Measurements from ENCODE around the gene CKAP2.
"Not testable (repeated sequence)": the region's sequence is repeated elsewhere in the genome, so short reads cannot be mapped to it uniquely, and the experiment has no call there.

CKAP2 gene

GRCh38 chr13:52494241-52494640 is 39.0 kb downstream of the CKAP2 start:
- not testable (repeated sequence) for H3K36me3 ChIP-seq (ENCODE audit: control insufficient read depth, insufficient read depth, low read length); H3K27me3 ChIP-seq (ENCODE audit: control insufficient read depth, insufficient read depth, low read length); H3K9ac ChIP-seq (ENCODE audit: low read depth, low read length); H3K9me3 ChIP-seq (ENCODE audit: control insufficient read depth, insufficient read depth, low read length); H3K27ac ChIP-seq (ENCODE audit: low read depth, low read length); H3K4me1 ChIP-seq (ENCODE audit: control insufficient read depth, insufficient read depth, low read length); H3K4me3 ChIP-seq (ENCODE audit: low read depth, low read length)

- H3K4me3 ChIP-seq (ENCODE audit: low read depth, low read length); H3K4me1 ChIP-seq (ENCODE audit: control insufficient read depth, insufficient read depth, low read length); H3K36me3 ChIP-seq (ENCODE audit: control insufficient read depth, insufficient read depth, low read length); H3K9me3 ChIP-seq (ENCODE audit: control insufficient read depth, insufficient read depth, low read length); H3K9ac ChIP-seq (ENCODE audit: low read depth, low read length); H3K27ac ChIP-seq (ENCODE audit: low read depth, low read length); H3K27me3 ChIP-seq (ENCODE audit: control insufficient read depth, insufficient read depth, low read length): not testable (repeated sequence)
These were observed 42.7 kb downstream of the CKAP2 start for GRCh38 chr13:52497979-52498378.

- not testable (repeated sequence) for H3K27ac ChIP-seq (ENCODE audit: low read depth, low read length); H3K9ac ChIP-seq (ENCODE audit: low read depth, low read length); H3K9me3 ChIP-seq (ENCODE audit: control insufficient read depth, insufficient read depth, low read length); H3K4me3 ChIP-seq (ENCODE audit: low read depth, low read length); H3K36me3 ChIP-seq (ENCODE audit: control insufficient read depth, insufficient read depth, low read length); H3K27me3 ChIP-seq (ENCODE audit: control insufficient read depth, insufficient read depth, low read length); H3K4me1 ChIP-seq (ENCODE audit: control insufficient read depth, insufficient read depth, low read length)
These were observed 47.0 kb downstream of the CKAP2 start for GRCh38 chr13:52502277-52502676.

- not testable (repeated sequence) for H3K4me1 ChIP-seq (ENCODE audit: control insufficient read depth, insufficient read depth, low read length); H3K36me3 ChIP-seq (ENCODE audit: control insufficient read depth, insufficient read depth, low read length); H3K27ac ChIP-seq (ENCODE audit: low read depth, low read length); H3K9ac ChIP-seq (ENCODE audit: low read depth, low read length); H3K27me3 ChIP-seq (ENCODE audit: control insufficient read depth, insufficient read depth, low read length); H3K4me3 ChIP-seq (ENCODE audit: low read depth, low read length); H3K9me3 ChIP-seq (ENCODE audit: control insufficient read depth, insufficient read depth, low read length)
These were observed 50.6 kb downstream of the CKAP2 start for GRCh38 chr13:52505843-52506242.

GRCh38 chr13:52509532-52509931 is 54.3 kb downstream of the CKAP2 start:
- not testable (repeated sequence) for H3K4me1 ChIP-seq (ENCODE audit: control insufficient read depth, insufficient read depth, low read length); H3K9me3 ChIP-seq (ENCODE audit: control insufficient read depth, insufficient read depth, low read length); H3K27me3 ChIP-seq (ENCODE audit: control insufficient read depth, insufficient read depth, low read length); H3K9ac ChIP-seq (ENCODE audit: low read depth, low read length); H3K36me3 ChIP-seq (ENCODE audit: control insufficient read depth, insufficient read depth, low read length); H3K4me3 ChIP-seq (ENCODE audit: low read depth, low read length); H3K27ac ChIP-seq (ENCODE audit: low read depth, low read length)

GRCh38 chr13:52510221-52510797 is 55.0 kb downstream of the CKAP2 start:
- not testable (repeated sequence) for H3K9me3 ChIP-seq (ENCODE audit: control insufficient read depth, insufficient read depth, low read length); H3K36me3 ChIP-seq (ENCODE audit: control insufficient read depth, insufficient read depth, low read length); H3K9ac ChIP-seq (ENCODE audit: low read depth, low read length); H3K27me3 ChIP-seq (ENCODE audit: control insufficient read depth, insufficient read depth, low read length); H3K27ac ChIP-seq (ENCODE audit: low read depth, low read length); H3K4me3 ChIP-seq (ENCODE audit: low read depth, low read length); H3K4me1 ChIP-seq (ENCODE audit: control insufficient read depth, insufficient read depth, low read length)

- not testable (repeated sequence) for H3K36me3 ChIP-seq (ENCODE audit: control insufficient read depth, insufficient read depth, low read length); H3K9ac ChIP-seq (ENCODE audit: low read depth, low read length); H3K27ac ChIP-seq (ENCODE audit: low read depth, low read length); H3K4me3 ChIP-seq (ENCODE audit: low read depth, low read length); H3K9me3 ChIP-seq (ENCODE audit: control insufficient read depth, insufficient read depth, low read length); H3K27me3 ChIP-seq (ENCODE audit: control insufficient read depth, insufficient read depth, low read length); H3K4me1 ChIP-seq (ENCODE audit: control insufficient read depth, insufficient read depth, low read length)
These were observed 56.3 kb downstream of the CKAP2 start for GRCh38 chr13:52511598-52511997.

- not testable (repeated sequence) for H3K36me3 ChIP-seq (ENCODE audit: control insufficient read depth, insufficient read depth, low read length); H3K27ac ChIP-seq (ENCODE audit: low read depth, low read length); H3K4me3 ChIP-seq (ENCODE audit: low read depth, low read length); H3K4me1 ChIP-seq (ENCODE audit: control insufficient read depth, insufficient read depth, low read length); H3K27me3 ChIP-seq (ENCODE audit: control insufficient read depth, insufficient read depth, low read length); H3K9me3 ChIP-seq (ENCODE audit: control insufficient read depth, insufficient read depth, low read length); H3K9ac ChIP-seq (ENCODE audit: low read depth, low read length)
These were observed 58.8 kb downstream of the CKAP2 start for GRCh38 chr13:52513957-52514596.

GRCh38 chr13:52523323-52523722 is 68.0 kb downstream of the CKAP2 start:
- not testable (repeated sequence) for H3K4me3 ChIP-seq (ENCODE audit: low read depth, low read length); H3K4me1 ChIP-seq (ENCODE audit: control insufficient read depth, insufficient read depth, low read length); H3K9ac ChIP-seq (ENCODE audit: low read depth, low read length); H3K36me3 ChIP-seq (ENCODE audit: control insufficient read depth, insufficient read depth, low read length); H3K9me3 ChIP-seq (ENCODE audit: control insufficient read depth, insufficient read depth, low read length); H3K27ac ChIP-seq (ENCODE audit: low read depth, low read length); H3K27me3 ChIP-seq (ENCODE audit: control insufficient read depth, insufficient read depth, low read length)
